Sigmoid colon (tissue), 7 donors: Measurements from ENCODE around the gene RNF26. TPM values are rescaled to one million over a fixed set of nuclear protein-coding genes. Genes with fewer than 3 reads are reported as not detected.
A peak's percentile ranks its signal among the peaks of the same experiment; 100 is the strongest.

Experiments
- DNase-seq: peaks from one replicate; pipeline ENCODE4 v3.0.0-alpha.2; 2019
- H3K27ac ChIP-seq, 4 donors: fragments of 200-600 bp; sonication (generic); one replicate each; pipeline ENCODE4 v1.5.1; 2016 to 2019; ENCODE audit warnings: mild to moderate bottlenecking in 1 of 4
- H3K27me3 ChIP-seq, 3 donors: fragments of 200-600 bp; sonication (generic); one replicate each; pipeline ENCODE4 v1.5.1; 2019; ENCODE audit warnings: mild to moderate bottlenecking in 1 of 3
- H3K36me3 ChIP-seq, 4 donors: fragments of 200-600 bp; sonication (generic); one replicate each; pipeline ENCODE4 v1.5.1; 2016 to 2019
- H3K4me1 ChIP-seq, 4 donors: fragments of 200-600 bp; sonication (generic); one replicate each; pipeline ENCODE4 v1.5.1; 2017 to 2019
- H3K4me3 ChIP-seq, 4 donors: fragments of 200-600 bp; sonication (generic); one replicate each; pipeline ENCODE4 v1.5.1; 2017 to 2019; ENCODE audit warnings: mild to moderate bottlenecking in 2 of 4, moderate library complexity in 1 of 4
- H3K9me3 ChIP-seq, 4 donors: fragments of 200-600 bp in 3 of 4; sonication (generic) in 3 of 4; one replicate each; pipeline versions ENCODE4 v1.5.1 to v1.6.1; 2013 to 2019
- EP300 ChIP-seq, 4 donors: sonication (generic); formaldehyde crosslinking; IDR thresholded peaks; one replicate each; pipeline ENCODE4 v1.6.1; 2017; ENCODE audit warnings: antibody characterized with exemption in 4 of 4
- POLR2A ChIP-seq, 2 donors: fragments of 450-650 bp; IDR thresholded peaks; one replicate each; pipeline ENCODE4 v1.6.1; 2016; ENCODE audit warnings: antibody characterized with exemption in 2 of 2, mild to moderate bottlenecking in 2 of 2, moderate library complexity in 2 of 2
- POLR2AphosphoS5 ChIP-seq, 4 donors: sonication (generic); formaldehyde crosslinking; IDR thresholded peaks; one replicate each; pipeline ENCODE4 v1.6.1; 2017; ENCODE audit warnings: antibody characterized with exemption in 4 of 4
- WGBS, 2 donors: extraction: QIAGEN DNeasy Blood & Tissue Kit; methylation state at CpG; one replicate each; pipeline ENCODE4 v1.1.7; 2013; 5-methylcytosine and 5-hydroxymethylcytosine counted together
- intact Hi-C: fragments of 100-400 bp; cut with DNase I; formaldehyde crosslinking; loops from one replicate; pipeline ENCODE4 v1.15.1; 2023
- polyA plus RNA-seq, 3 donors: library from polyadenylated mRNA; stranded (reverse); fragments of 200-250 nt; gene quantifications; one replicate each; pipeline ENCODE4 v1.2.3, GENCODE V29; 2013
- total RNA-seq, 4 donors: library from RNA; depleted of rRNA; stranded (reverse); fragments of >200 nt; gene quantifications; one replicate each; pipeline ENCODE4 v1.1.0, GENCODE V29; 2016
- TF ChIP-seq, protein P1 (sequence below), 4 experiments: fragments of 450-650 bp in 3 of 4; fragments of 200-600 bp in 1 of 4; IDR thresholded peaks; one replicate each; pipeline ENCODE4 v1.5.1; 2016 to 2019; ENCODE audit warnings: antibody characterized with exemption in 4 of 4, mild to moderate bottlenecking in 3 of 4, moderate library complexity in 2 of 4
- donor health status: healthy with polysubstance abuse.
- donor health status: Bipolar disorder and iron deficiency.
- donor health status: healthy.

Gene RNF26
- total and polyA plus RNA-seq, 7 donors, result 6.2 to 26.1 (median 10.7) TPM

GRCh38 chr11:119371067-119371601, 36.8 kb downstream of the RNF26 start:
- TF ChIP-seq POLR2AphosphoS5 (IDR thresholded peaks at IDR 0.05), result no peak
- DNase-seq, result no peak
- 81 to 84% methylated on average over 8 of the region's 8 CpGs for WGBS, 2 donors
- no peaks in the 10 kb centered on the region for H3K36me3 ChIP-seq
- no peak overlapping the region for H3K4me3 ChIP-seq
- no peaks in the 10 kb centered on the region for H3K9me3 ChIP-seq
- no peaks in the 10 kb centered on the region for H3K27me3 ChIP-seq
- intact Hi-C loops, result no loop called here
- peak overlapping the region in 3 of 4 donors; percentile 5 to 91 (median 34) for H3K27ac ChIP-seq
- H3K4me1 ChIP-seq, result peaks cover 0 to 71% (median 54%) of the 10 kb centered on the region in 4 donors

DNA sequence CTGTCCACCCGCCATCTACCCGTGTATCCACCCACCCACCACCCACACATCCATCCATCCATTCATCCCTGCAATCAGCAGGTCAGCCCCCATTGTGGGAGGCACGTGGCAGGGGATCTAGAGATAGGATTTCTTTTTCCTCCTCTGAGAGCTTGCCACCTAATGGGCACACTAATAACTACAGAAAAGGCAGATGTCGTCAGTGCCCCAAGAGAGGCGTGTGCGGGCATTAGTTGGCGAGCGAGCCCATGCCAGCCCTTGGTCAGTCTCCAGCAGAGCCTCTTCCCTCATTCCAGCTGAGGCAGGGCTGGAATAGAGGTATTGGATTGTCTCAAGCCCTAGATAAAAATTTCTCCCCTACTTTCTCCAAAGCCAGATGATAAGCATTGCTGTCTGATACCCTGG, 37.5 kb downstream of the RNF26 start:
- Histone ChIP-seq H3K36me3 (no peaks in the 10 kb centered on the region), H3K9me3 (no peaks in the 10 kb centered on the region), H3K27ac (peak overlapping the region in 1 of 4 donors; percentile 91), H3K4me3 (no peak overlapping the region), H3K4me1 (peaks cover 0 to 71% (median 54%) of the 10 kb centered on the region in 4 donors), H3K27me3 (no peaks in the 10 kb centered on the region)
- DNase-seq, result no peak
- 57 to 77% methylated on average over 8 of the region's 8 CpGs for WGBS, 2 donors
- TF ChIP-seq POLR2AphosphoS5 (IDR thresholded peaks at IDR 0.05) (no peak), EP300 (IDR thresholded peaks at IDR 0.05) (no peak), POLR2A (IDR thresholded peaks at IDR 0.05) (no peak)
- TF ChIP-seq, protein P1, sequence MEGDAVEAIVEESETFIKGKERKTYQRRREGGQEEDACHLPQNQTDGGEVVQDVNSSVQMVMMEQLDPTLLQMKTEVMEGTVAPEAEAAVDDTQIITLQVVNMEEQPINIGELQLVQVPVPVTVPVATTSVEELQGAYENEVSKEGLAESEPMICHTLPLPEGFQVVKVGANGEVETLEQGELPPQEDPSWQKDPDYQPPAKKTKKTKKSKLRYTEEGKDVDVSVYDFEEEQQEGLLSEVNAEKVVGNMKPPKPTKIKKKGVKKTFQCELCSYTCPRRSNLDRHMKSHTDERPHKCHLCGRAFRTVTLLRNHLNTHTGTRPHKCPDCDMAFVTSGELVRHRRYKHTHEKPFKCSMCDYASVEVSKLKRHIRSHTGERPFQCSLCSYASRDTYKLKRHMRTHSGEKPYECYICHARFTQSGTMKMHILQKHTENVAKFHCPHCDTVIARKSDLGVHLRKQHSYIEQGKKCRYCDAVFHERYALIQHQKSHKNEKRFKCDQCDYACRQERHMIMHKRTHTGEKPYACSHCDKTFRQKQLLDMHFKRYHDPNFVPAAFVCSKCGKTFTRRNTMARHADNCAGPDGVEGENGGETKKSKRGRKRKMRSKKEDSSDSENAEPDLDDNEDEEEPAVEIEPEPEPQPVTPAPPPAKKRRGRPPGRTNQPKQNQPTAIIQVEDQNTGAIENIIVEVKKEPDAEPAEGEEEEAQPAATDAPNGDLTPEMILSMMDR (IDR thresholded peaks at IDR 0.05), result no peak
- intact Hi-C loops, result no loop called here

GRCh38 chr11:119372260-119373058, 38.1 kb downstream of the RNF26 start:
- intact Hi-C loops, result no loop called here
- H3K4me3 ChIP-seq, result no peak overlapping the region
- no peaks in the 10 kb centered on the region for H3K27me3 ChIP-seq
- peaks cover 0 to 64% (median 47%) of the 10 kb centered on the region in 4 donors for H3K4me1 ChIP-seq
- TF ChIP-seq POLR2AphosphoS5 (IDR thresholded peaks at IDR 0.05), result no peak
- TF ChIP-seq EP300 (IDR thresholded peaks at IDR 0.05), result no peak
- TF ChIP-seq, protein P1 (IDR thresholded peaks at IDR 0.05), result no peak
- TF ChIP-seq POLR2A (IDR thresholded peaks at IDR 0.05), result no peak
- no peaks in the 10 kb centered on the region for H3K36me3 ChIP-seq
- no peaks in the 10 kb centered on the region for H3K9me3 ChIP-seq
- H3K27ac ChIP-seq, result peak overlapping the region in 1 of 4 donors; percentile 36
- no peak for DNase-seq
- WGBS, 2 donors, result 89 to 92% methylated on average over 26 of the region's 26 CpGs

DNA sequence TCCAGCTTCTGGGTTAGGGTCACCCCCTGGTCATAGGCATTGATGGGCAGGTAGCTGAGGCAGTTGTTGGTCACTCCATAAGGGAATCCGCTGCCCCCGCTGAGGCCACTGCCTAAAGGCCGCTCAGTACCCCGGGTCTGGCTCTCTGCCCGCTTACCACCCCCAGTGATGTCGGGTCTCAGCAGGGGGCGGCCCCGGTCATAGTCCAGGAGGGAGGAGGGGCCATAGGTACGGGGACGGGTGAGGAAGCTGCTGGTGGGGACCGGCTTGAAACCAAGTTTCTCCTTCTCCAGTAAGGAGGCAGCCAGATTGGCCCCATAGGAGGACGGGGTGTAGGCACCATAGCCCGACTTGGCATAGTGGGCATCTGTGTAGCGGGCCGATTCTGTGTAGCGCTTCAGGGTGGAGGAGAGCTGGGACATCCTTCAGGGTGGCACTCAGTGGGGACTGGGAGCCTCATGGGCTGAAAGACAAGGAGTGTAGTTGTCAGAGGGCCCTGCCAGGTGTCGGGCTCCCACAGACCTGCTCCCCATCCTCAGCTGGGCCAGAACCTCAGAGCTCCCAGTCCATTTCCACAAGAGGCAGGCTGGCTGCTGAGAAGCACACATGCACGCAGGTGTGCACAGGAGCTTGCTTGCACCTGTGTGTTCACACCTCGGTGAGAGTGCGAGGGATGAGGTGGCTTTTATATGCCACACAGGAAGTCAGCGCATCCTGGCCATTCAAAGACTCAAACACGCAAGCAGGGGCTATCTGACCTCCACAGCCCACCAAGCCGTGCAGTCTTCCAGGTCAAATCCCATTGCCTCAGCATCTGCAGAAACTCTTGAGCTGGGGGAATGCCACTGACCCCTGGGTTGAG, 39.0 kb downstream of the RNF26 start:
- WGBS, 2 donors, result 64 to 81% methylated on average over 23 of the region's 23 CpGs
- Histone ChIP-seq H3K9me3 (no peaks in the 10 kb centered on the region), H3K27ac (no peak overlapping the region), H3K27me3 (no peaks in the 10 kb centered on the region), H3K4me1 (peaks cover 0 to 56% (median 39%) of the 10 kb centered on the region in 4 donors), H3K36me3 (no peaks in the 10 kb centered on the region), H3K4me3 (no peak overlapping the region)
- DNase-seq, result no peak
- intact Hi-C loops, result no loop called here
- TF ChIP-seq, protein P1 (IDR thresholded peaks at IDR 0.05), result no peak
- TF ChIP-seq EP300 (IDR thresholded peaks at IDR 0.05), result no peak
